D721Med (cell line): ENCODE measurements around the gene PHTF1.

Experiments
- DNase-seq: peaks from one replicate; pipeline ENCODE4 v3.0.0; 2011; ENCODE audit warnings: low spot score; ENCODE audit not compliant: insufficient read length
- FAIRE-seq: peaks from 2 replicates; lab custom pipeline; 2011; peaks lifted over from hg19 to GRCh38; lab: Jason Lieb, UNC
- TF ChIP-seq, protein P1 (sequence below): IDR thresholded peaks from 2 replicates; pipeline ENCODE4 v1.5.1; 2012; ENCODE audit warnings: mild to moderate bottlenecking, control low read depth; ENCODE audit not compliant: insufficient read depth; ENCODE audit errors: missing control alignments

Gene PHTF1

DNA sequence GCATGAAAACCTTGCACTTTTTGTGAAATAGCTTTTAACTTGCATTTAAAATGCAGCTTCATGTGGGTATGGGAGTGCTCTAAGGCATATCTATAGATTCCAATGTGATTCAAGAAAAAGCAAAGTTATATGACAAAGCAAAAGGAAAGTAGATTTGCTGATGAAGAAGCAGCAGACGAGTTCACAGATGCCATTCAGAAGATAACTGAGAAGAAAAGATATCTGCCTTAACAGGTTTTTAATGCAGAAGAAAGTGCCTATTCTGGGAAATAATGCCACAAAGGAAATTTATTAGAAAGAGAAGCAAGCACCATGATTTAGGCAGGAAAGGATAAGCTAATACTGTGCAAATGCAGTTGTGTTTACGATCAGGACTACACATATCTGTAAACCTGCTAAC lies 68.1 kb downstream of the PHTF1 start:
- DNase-seq, result no peak
- TF ChIP-seq, protein P1, sequence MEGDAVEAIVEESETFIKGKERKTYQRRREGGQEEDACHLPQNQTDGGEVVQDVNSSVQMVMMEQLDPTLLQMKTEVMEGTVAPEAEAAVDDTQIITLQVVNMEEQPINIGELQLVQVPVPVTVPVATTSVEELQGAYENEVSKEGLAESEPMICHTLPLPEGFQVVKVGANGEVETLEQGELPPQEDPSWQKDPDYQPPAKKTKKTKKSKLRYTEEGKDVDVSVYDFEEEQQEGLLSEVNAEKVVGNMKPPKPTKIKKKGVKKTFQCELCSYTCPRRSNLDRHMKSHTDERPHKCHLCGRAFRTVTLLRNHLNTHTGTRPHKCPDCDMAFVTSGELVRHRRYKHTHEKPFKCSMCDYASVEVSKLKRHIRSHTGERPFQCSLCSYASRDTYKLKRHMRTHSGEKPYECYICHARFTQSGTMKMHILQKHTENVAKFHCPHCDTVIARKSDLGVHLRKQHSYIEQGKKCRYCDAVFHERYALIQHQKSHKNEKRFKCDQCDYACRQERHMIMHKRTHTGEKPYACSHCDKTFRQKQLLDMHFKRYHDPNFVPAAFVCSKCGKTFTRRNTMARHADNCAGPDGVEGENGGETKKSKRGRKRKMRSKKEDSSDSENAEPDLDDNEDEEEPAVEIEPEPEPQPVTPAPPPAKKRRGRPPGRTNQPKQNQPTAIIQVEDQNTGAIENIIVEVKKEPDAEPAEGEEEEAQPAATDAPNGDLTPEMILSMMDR, result no peak
- FAIRE-seq, result no peak

DNA sequence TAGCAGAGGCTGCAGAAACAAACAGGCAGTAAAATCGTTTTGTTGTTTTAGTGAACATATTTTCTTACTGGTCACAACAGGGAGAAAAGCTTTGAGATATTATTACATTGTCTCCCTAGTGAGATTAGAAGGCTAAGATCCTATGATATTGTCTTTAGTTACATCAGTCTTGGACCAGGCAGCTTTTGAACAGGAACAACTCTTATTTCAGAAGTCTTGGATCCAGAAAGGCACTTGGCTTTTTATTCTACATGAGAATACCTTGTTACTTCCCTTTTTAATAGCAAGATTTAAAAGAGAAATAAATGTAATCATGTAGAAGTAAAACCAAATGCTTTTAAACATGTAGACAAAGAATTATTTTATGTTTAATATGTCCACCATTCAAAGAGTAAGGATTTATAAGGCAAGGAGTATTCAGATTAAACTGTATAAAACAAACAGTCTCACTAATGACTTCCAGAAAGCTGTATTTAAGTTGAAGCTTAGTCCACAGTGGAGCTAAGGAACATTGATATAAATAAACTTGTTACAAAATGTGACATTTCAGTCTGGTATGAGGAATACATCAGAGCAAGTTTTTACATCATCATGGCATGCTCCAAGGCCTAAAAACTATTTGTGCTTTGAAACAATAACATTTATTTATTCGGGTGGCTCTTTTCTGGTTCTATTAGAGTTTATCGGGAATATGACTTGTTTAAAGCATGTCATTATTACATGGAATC lies 72.2 kb downstream of the PHTF1 start:
- FAIRE-seq (no peak), DNase-seq (no peak)
- TF ChIP-seq, protein P1, result no peak

DNA sequence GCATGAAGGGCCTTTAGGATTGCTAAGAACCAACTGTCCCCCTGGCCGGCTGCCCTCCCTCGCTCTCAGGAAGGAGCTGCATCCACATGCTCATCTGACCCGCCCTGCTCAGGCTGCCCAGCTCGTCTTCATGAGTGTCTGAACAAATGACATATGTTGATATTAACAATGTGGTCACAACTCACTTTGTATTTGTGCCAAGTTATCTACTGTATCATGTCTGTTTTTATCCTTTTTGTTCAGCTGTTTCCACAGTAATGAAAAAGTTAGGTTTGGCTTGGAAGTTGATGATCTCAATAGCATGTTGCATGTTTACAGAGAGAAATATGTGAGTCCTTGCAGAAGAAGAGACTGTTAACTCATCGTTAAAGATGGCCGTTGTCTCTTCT lies 75.1 kb downstream of the PHTF1 start:
- no peak for FAIRE-seq

DNA sequence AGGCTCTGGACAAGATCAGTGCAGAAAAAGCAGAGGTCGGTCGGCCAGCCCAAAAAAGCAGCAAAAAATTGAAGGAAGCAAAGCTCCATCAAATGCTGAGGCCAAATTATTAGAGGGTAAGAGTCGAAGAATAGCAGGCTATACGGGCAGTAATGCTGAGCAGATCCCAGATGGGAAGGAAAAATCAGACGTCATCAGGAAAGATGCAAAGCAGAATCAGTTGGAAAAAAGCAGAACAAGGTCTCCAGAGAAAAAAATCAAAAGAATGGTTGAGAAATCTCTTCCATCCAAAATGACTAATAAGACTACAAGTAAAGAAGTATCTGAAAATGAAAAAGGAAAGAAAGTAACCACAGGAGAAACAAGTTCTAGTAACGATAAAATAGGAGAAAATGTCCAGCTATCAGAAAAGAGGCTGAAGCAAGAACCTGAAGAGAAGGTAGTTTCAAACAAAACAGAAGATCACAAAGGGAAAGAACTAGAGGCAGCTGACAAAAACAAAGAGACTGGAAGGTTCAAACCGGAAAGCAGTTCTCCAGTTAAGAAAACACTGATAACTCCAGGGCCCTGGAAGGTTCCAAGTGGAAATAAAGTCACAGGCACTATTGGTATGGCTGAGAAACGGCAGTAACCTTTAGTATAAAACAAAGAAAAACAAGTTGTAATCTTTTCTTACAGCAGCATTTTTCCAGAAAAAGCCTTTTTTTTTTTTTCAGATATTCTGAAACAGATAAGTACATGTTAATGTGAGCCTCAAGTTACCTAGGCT lies 75.7 kb downstream of the PHTF1 start:
- TF ChIP-seq, protein P1, result no peak
- no peak for FAIRE-seq

More for the DNA sequence above, 75.1 kb downstream of the PHTF1 start:
- TF ChIP-seq, protein P1, result no peak
- DNase-seq, result no peak

DNA sequence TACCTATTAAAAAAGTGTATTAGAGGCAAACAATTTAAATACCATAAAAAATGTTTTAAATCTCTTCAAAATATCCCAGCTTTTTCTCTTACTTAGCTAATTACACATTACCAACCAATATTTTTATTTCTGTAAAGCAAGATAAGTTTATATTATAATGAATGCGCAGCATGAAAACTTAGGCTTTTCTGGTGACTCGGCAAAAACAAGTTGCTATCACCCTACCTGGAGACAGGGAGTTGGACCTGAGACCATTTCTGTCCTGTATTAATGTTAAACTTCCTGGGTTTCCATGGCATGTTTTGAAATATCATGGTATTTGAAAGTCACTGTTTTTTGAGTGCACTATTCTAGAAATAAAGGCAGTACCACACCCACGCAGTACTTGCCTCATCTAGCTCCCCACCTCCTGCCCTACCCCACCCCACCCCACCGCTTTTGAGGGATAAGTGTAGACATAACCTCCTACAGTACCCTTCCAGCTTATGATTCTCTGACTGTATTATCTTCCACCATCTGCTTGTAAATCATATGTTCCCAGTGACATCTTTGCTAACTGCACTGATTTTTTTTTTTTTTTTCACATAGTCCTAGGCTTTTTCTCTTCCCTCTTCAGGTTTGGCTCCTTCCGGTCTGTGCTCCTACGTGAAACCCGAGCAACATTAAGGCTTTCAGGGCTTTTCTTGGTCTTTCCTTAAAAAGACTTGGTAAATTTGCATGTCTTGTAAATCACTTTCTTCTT lies 77.5 kb downstream of the PHTF1 start:
- no peak for FAIRE-seq
- DNase-seq, result no peak
- TF ChIP-seq, protein P1, result no peak

More for the DNA sequence above, 75.7 kb downstream of the PHTF1 start:
- no peak for DNase-seq

DNA sequence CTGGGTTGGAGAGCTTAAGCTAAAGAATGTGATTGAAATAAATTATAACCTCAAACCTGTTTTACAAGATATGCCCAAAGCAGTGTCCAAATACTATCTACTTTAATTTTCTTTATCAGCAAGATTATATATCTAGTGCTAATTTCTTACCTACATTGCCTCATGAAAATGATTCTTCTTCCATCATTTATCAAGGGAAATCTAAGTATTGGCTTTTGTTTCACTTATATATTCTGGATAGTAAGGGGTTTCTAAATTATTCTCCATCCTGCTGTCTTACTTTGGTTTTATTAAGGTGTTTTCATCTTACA lies 81.2 kb downstream of the PHTF1 start:
- TF ChIP-seq, protein P1, result no peak
- FAIRE-seq (no peak), DNase-seq (no peak)
